GM18508 (cell line): ENCODE results near the gene MEF2B.

Experiments used
- ATAC-seq: cut with Tn5 transposase; IDR thresholded peaks from one replicate; pipeline ENCODE4 v1.9.1; 2021; ENCODE audit warnings: moderate number of reproducible peaks; ENCODE audit not compliant: insufficient read depth, unreplicated experiment

The MEF2B gene

DNA sequence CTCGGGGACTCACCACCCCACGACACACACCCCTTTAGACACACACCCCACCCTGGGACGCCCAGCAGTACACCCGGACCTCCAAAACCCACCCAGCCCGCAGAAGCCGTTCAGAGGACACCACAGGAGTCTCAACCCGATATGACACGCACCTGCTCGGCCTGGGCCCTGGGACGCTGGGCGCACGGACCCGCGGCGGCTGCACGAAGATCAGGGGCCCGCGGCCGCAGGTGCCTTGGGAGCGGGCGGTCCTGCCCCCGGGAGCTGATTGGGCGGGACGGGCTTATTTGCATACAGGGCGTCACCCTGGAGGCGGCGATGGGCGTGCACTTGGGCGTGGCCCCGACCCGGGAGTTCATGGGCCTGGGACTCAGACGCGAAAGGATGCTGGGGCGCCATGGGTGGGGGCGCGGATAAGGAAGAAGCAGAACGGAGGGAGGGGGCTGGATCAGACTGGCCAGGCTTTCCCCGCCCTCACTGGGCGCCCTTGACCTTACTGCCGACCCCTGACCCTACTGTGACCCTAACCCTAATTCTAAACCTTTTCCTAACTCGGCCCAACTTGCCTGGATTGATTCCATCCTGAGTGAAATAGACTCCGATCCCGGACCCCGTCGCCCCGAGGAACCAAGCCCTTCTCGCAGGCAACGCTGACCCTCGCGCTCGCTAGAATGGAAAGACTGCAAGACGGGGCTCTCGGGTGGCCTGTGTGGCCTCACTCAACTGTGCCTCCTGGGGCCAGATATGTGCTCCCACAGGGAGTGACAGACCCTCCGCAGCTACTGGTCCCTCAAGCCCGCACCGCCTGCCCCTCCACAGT, at the start of gene MEF2B:
MEF2B (minus strand) TSS at position 211 of the 820 bp plus-strand sequence. CDS start 19,528 bp downstream, outside the sequence.
- ATAC-seq: peak; percentile 62

DNA sequence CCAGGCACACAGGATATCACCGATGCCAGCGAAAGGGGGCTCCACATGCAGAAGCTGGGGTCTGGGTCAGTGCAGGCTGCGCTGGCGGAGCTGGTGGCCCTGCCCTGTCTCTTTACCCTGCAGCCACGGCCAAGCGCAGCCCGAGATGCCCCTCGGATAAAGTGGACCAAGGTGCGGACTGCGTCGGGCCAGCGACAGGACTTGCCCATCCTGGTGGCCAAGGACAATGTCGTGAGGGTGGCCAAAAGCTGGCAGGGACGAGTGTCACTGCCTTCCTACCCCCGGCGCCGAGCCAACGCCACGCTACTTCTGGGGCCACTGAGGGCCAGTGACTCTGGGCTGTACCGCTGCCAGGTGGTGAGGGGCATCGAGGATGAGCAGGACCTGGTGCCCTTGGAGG, 48.8 kb upstream of the MEF2B start:
- ATAC-seq: no peak

DNA sequence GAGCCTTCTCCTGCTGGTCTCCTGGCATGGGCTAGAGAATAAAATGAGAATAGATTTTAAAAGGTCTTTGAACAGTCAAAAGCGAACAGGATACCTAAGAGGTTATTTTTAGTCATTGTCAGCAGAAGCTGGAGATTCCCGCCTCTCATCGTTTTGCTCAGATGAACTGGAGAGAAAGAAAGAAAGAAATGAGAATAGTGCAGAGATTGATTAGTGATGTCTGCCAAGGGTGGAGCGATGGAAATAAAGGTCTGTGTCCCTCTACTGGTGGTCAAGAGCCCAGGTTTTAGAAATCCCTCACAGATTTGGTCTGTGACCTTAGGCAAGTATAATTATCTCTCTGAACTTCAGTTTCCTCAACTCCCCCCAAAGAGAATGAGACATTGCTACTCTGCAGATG, 47.0 kb upstream of the MEF2B start:
- no peak for ATAC-seq

DNA sequence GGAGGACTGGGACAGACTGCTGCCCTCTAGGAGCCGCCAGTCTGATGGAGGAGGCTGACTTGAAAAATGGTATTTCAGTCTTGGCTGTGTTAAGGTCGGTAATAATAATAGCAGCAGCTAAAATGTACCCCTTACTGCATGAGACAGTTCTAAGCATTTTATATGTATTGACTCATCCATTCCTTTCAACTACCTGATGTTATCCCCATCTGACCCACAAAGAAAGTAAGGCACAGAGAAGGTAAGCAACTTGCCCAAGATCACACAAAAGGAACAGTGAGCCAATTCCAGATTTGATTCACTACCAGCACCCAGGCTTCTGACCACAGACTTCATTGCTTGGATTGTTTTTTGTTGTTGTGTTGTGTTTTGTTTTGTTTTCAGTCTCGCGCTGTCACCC, 45.7 kb upstream of the MEF2B start:
- ATAC-seq: no peak

GRCh38 chr19:19214892-19215291, 44.8 kb upstream of the MEF2B start:
- no peak for ATAC-seq

DNA sequence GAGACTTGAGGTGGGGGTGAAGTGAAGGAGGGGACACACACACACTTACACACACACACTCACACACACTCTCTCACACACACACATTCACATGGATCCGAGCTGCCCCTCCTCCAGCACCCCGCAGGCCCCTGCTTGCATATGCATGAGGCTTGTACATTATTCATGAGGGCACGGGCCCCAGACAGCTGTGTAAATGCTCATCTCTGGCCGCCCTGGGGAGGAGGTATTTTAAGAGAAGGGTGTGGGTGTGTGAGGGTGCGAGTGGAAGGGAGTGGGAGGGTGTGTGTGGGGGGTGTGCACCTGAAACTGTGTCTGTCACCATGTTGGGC, 44.1 kb upstream of the MEF2B start:
- ATAC-seq: no peak

DNA sequence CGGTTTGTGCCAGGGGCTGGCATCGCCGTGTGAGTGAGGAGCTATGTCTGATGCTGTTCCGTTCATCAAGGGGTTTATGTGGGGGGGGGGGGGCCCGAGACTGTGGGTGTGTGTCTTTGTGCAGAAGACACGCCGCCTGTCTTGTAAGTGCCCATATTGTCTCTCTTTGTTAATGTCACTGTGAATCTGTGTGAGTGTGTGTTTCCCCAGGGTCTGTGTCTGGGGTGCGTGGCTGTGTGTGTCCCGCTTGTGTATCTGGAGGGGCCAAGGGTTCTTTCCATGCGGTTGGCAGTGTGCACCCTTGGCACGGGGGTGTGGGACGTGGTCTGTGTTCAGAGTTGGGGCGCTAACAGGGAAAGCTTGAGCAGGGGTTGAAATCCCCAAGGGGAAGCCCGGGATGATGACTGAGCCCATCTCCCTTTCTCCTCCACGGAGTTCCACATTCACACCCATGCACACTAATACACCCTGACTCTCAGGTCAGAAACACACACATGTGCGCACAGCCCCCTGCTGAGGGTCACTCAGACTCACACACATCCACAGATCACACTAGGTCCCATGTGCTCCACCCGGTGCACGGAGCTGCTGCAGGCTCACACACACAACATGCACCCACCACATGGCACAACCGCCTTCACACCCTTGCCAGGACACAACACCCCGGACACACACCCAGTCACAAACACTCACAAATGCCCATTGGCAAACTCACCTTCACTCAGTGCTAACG, 43.5 kb upstream of the MEF2B start:
- ATAC-seq: no peak

DNA sequence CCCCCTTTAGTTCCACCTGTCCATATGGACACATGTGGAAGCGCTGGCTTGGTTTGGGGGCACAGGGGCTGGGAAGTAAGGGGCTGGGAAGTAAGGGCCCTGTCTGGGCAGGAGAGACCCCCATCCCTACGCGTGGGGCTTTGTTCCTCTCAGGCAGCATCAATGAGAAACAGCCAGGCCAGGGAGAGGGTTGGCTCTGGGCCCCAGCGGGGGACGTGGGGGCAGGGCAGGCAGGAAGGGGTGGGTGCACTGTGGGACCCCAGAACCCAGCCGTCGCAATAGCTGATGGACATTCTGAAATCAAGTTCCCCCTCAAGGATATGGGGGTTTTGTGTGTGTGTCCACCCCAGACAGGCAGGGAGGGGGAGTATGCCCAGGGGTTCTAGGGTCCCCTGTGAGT, 42.9 kb upstream of the MEF2B start:
- ATAC-seq: no peak

DNA sequence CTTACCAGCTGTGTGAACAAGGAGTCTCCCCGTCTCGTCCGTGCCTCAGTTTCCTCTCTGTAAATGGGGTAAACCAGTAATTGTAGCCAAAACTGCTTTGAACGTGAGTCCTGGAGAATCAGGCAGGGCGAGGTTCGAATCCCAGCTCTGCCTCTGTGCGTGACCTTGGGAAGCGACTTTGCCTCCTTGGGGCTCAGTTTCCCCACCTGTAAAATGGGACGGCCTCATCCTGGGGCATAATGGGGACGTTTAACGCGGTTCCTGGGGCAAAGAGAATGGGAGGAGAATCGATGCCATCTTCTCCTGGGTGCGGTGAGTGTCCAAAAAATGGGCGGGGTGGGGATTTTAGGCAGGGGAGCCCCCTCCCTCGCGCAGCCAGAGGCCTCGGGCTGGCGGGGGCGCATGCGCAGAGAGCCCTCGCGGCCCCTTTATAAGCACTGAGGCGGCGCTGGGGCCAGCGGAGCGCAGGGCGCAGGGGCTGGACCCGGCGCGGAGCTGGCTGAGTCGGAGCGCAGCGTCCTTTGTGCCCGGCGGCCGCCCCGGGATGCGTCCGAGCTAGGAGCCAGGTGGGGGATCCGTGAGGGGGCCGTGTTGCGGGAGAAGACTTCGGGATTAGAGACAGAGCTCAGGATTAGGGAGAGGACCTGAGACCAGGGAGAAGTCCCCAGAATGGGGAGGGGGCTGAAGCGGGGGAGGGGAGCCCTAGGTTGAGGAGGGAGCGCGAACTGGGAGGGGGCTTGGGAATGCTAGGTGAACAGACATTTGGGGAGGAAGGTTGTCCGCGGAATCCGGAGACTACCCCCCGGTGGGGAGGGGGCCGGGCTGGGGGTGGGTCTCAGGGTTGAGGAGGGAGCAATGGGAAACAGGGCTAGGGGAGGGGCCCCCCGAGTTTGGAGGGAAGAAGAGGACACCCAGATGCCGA, 41.7 kb upstream of the MEF2B start, which contains the start of gene NCAN:
NCAN (plus strand) TSS at position 460 of the 922 bp plus-strand sequence. CDS start 4,996 bp downstream, outside the sequence.
- ATAC-seq: no peak

DNA sequence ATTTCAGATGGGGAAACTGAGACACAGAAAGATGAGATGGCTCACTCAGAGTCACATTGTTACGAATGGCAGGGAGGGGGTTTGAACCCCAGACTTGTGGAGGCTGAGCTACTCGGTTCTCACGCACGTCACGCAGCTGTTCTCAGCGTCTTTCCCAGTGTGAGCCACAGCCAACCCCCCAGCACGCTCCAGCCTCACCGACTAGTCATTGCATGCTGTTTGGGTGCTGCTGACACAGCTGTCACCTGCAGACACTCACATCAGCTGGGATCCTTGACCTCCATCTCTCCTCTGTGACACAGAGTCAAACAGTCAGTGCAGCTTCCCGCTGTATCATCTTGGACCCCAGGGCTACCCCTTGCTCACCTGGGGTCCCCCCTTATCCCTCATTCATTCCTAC, 39.3 kb upstream of the MEF2B start:
- ATAC-seq: no peak

DNA sequence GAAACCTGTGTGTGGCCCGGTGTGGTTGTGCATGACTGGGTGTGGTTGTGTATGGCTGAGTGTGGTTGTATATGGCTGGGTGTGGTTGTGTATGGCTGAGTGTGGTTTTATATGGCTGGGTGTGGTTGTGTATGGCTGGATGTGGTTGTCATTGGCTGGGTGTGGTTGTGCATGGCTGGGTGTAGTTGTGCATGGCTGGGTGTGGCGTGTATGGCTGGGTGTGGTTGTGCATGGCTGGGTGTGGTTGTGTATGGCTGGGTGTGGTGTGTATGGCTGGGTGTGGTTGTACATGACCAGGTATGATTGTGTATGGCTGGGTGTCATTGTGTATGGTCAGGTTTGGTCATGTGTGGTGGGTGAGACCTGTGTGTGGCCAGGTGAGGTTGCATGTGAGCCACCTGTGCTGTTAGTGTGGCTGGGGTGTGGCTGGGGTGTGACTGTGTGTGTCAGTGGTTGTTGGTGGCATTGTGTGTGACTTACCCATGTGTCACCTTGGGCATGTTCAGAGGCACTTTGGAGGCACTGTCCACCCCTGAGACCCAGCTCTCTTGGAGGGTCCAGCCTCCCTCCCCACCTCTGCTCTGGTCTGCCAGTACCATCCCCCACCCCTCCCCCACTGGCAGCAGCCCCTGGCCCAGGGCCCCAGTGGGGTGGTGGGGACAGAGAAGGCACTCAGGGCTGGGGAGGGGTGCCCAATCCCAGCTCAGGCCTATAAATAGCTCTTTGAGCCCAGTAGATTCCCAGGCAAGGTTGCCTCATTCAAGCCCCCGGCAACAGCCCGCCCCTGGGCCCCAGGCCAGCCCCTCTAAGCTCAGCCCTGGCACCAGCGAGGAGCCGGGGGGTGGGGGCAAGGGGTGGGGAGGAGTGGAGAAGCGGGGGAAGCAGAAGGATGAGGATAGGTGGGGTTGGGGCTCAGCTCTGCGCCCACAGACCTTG, 37.8 kb upstream of the MEF2B start:
- ATAC-seq: no peak

DNA sequence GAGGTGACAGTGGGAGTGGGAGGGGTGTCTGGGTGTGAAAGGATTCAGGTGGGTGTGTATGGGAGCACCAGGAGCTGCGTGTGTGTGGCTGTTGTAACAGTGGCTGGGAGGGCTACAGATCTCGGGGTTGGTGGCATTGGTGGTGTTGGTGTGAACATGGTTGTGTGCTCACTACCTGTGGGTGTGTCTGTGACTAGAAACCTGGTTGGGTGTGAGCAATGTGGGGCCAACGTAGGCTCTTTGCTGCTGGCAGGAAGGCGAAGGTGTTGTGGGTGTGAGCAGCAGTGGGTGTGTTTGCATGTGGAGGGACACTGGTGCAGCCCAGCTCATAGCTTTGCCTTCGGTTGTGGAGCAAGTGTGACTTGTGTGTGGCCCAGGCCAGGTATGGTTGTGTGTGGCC, 36.9 kb upstream of the MEF2B start:
- ATAC-seq: no peak

- no peak for ATAC-seq
These were observed 35.6 kb upstream of the MEF2B start for GRCh38 chr19:19205416-19206410.

- ATAC-seq: no peak
These were observed 34.1 kb upstream of the MEF2B start for GRCh38 chr19:19204181-19204580.

GRCh38 chr19:19203012-19203856, 33.2 kb upstream of the MEF2B start, which contains the start of gene NR2C2AP:
Gene NR2C2AP, minus strand, starts transcription at chr19:19203414. Its CDS starts 354 bp downstream, at chr19:19203060.
- no peak for ATAC-seq

GRCh38 chr19:19202707-19203011, 32.6 kb upstream of the MEF2B start:
- no peak for ATAC-seq
